ENCODE data around the gene WSB1.

DNA sequence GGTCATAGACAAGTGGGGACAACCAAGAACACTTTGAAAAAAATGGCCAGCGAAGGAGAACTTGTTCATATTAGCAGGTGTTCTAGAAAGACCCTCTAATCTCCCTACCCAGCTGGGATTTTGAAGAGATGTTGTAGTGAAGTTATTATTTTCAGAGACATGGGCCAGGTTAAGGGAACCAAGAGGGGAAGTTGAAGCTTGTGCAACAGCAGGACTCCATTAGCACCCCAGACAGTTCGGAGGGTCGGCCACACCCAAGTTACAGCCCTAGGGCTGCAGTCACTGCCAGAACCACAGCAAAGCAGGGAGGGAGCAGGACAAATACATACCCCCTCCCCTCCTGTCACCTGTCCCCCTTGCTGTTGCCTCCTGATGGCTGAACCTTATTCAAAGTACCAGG is 42.3 kb downstream of the WSB1 start:
- TF ChIP-seq POLR2AphosphoS5 (IDR thresholded peaks at IDR 0.05; ENCODE audit: borderline replicate concordance, low read depth, low read length): no peak
- TF ChIP-seq EZH2 (IDR thresholded peaks at IDR 0.05): no peak

All from SK-N-MC (cell line).